Osteoblast (primary cell): ENCODE data around the gene RPS10. TPM values are rescaled to one million over a fixed set of nuclear protein-coding genes. Genes with fewer than 3 reads are reported as not detected.
A peak's percentile ranks its signal among the peaks of the same experiment; 100 is the strongest.

Source experiments
- DNase-seq: peaks from one replicate; pipeline ENCODE4 v3.0.0; 2011; ENCODE audit warnings: low spot score, mixed read lengths; ENCODE audit not compliant: insufficient read length; ENCODE audit errors: missing footprints
- H2AFZ ChIP-seq: 2 replicates; pipeline ENCODE4 v1.6.0; 2011; ENCODE audit warnings: mild to moderate bottlenecking, low read length
- H3K27ac ChIP-seq: 2 replicates; pipeline ENCODE4 v1.5.1; 2011; ENCODE audit warnings: mild to moderate bottlenecking, low read depth, low read length, moderate library complexity
- H3K27me3 ChIP-seq: 2 replicates; pipeline ENCODE4 v1.6.0; 2012; ENCODE audit warnings: mild to moderate bottlenecking, control low read depth, inconsistent platforms, low read length, moderate library complexity; ENCODE audit not compliant: insufficient read depth
- H3K36me3 ChIP-seq: 2 replicates; pipeline ENCODE4 v1.5.1; 2011; ENCODE audit warnings: mild to moderate bottlenecking, low read length, control low read depth, moderate library complexity; ENCODE audit not compliant: insufficient read depth
- H3K4me1 ChIP-seq: 2 replicates; pipeline ENCODE4 v1.5.1; 2011; ENCODE audit warnings: mild to moderate bottlenecking, low read length, control low read depth, moderate library complexity; ENCODE audit not compliant: insufficient read depth
- H3K4me2 ChIP-seq: 2 replicates; pipeline ENCODE4 v1.6.0; 2011; ENCODE audit warnings: mild to moderate bottlenecking, low read length; ENCODE audit not compliant: insufficient read depth
- H3K4me3 ChIP-seq: fragments of 200-600 bp; sonication (generic); 3 replicates; pipeline ENCODE4 v1.5.1; 2012; ENCODE audit warnings: mild to moderate bottlenecking, low read length, inconsistent platforms; ENCODE audit not compliant: insufficient read depth
- H3K79me2 ChIP-seq: 2 replicates; pipeline ENCODE4 v1.6.0; 2012; ENCODE audit warnings: mild to moderate bottlenecking, low read length, control low read depth, inconsistent platforms; ENCODE audit not compliant: insufficient read depth
- H3K9me3 ChIP-seq: 2 replicates; pipeline ENCODE4 v1.5.1; 2011; ENCODE audit warnings: low read depth, low read length, control low read depth
- H4K20me1 ChIP-seq: 2 replicates; pipeline ENCODE4 v1.6.0; 2012; ENCODE audit warnings: mild to moderate bottlenecking, low read length, control low read depth; ENCODE audit not compliant: insufficient read depth
- total RNA-seq: library from RNA; depleted of rRNA; stranded (reverse); fragments of >200 nt; gene quantifications from 2 replicates; pipeline ENCODE4 v1.2.3, GENCODE V29; 2012
- TF ChIP-seq, protein P1 (sequence below): IDR thresholded peaks from 2 replicates; pipeline ENCODE4 v1.5.1; 2011; ENCODE audit warnings: mild to moderate bottlenecking, low read depth, low read length, moderate library complexity; ENCODE audit errors: extremely low read depth

RPS10 gene
- total RNA-seq, 1 donor, result 2,228 TPM

DNA sequence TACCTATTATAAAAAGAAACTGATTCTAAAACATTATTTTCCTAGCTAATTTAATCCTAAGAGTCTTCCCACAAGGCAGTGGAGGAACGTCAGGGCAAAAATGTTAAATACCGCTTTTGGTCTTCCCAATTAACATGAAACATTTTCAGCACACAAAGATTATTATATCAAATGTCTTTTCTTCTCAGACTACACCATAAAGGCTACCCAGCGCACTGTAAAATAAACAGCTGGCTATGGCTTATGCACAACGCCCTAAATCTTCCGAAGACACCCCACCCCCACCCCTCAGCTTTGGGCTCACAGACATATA, 34.4 kb downstream of the RPS10 start:
- peak overlapping the region; percentile 93 for H3K4me3 ChIP-seq
- DNase-seq, result no peak
- TF ChIP-seq, protein P1, sequence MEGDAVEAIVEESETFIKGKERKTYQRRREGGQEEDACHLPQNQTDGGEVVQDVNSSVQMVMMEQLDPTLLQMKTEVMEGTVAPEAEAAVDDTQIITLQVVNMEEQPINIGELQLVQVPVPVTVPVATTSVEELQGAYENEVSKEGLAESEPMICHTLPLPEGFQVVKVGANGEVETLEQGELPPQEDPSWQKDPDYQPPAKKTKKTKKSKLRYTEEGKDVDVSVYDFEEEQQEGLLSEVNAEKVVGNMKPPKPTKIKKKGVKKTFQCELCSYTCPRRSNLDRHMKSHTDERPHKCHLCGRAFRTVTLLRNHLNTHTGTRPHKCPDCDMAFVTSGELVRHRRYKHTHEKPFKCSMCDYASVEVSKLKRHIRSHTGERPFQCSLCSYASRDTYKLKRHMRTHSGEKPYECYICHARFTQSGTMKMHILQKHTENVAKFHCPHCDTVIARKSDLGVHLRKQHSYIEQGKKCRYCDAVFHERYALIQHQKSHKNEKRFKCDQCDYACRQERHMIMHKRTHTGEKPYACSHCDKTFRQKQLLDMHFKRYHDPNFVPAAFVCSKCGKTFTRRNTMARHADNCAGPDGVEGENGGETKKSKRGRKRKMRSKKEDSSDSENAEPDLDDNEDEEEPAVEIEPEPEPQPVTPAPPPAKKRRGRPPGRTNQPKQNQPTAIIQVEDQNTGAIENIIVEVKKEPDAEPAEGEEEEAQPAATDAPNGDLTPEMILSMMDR, result no peak
- H3K79me2 ChIP-seq, result peaks cover 61% of the 10 kb centered on the region
- H3K9me3 ChIP-seq, result no peaks in the 10 kb centered on the region
- H3K36me3 ChIP-seq, result no peaks in the 10 kb centered on the region
- H3K4me1 ChIP-seq, result peaks cover 13% of the 10 kb centered on the region
- H3K4me2 ChIP-seq, result peak overlapping the region; percentile 95
- H4K20me1 ChIP-seq, result peaks cover 34% of the 10 kb centered on the region
- peak overlapping the region; percentile 83 for H2AFZ ChIP-seq
- H3K27me3 ChIP-seq, result no peaks in the 10 kb centered on the region
- H3K27ac ChIP-seq, result peak overlapping the region; percentile 51

GRCh38 chr6:34390531-34391472, 35.1 kb downstream of the RPS10 start:
- H3K79me2 ChIP-seq, result peaks cover 67% of the 10 kb centered on the region
- no peak overlapping the region for H2AFZ ChIP-seq
- H3K4me3 ChIP-seq, result peak overlapping the region; percentile 93
- H3K27ac ChIP-seq, result peak overlapping the region; percentile 51
- H3K4me1 ChIP-seq, result peaks cover 20% of the 10 kb centered on the region
- H3K27me3 ChIP-seq, result no peaks in the 10 kb centered on the region
- H4K20me1 ChIP-seq, result peaks cover 40% of the 10 kb centered on the region
- TF ChIP-seq, protein P1, result no peak
- H3K4me2 ChIP-seq, result peak overlapping the region; percentile 95
- DNase-seq, result peak; percentile 82
- no peaks in the 10 kb centered on the region for H3K9me3 ChIP-seq
- H3K36me3 ChIP-seq, result no peaks in the 10 kb centered on the region

- Histone ChIP-seq H3K4me1 (peaks cover 24% of the 10 kb centered on the region), H3K36me3 (no peaks in the 10 kb centered on the region), H3K4me3 (no peak overlapping the region), H3K9me3 (no peaks in the 10 kb centered on the region), H3K4me2 (no peak overlapping the region), H2AFZ (no peak overlapping the region), H4K20me1 (peaks cover 45% of the 10 kb centered on the region), H3K79me2 (peaks cover 82% of the 10 kb centered on the region), H3K27ac (no peak overlapping the region), H3K27me3 (no peaks in the 10 kb centered on the region)
- no peak for DNase-seq
- TF ChIP-seq, protein P1, result no peak
Observed at GRCh38 chr6:34389034-34389433, 36.8 kb downstream of the RPS10 start.

GRCh38 chr6:34388421-34388820, 37.4 kb downstream of the RPS10 start:
- peaks cover 51% of the 10 kb centered on the region for H4K20me1 ChIP-seq

More at GRCh38 chr6:34388421-34388820, 37.4 kb downstream of the RPS10 start:
- Histone ChIP-seq H3K36me3 (no peaks in the 10 kb centered on the region), H3K9me3 (no peaks in the 10 kb centered on the region), H3K4me1 (peaks cover 30% of the 10 kb centered on the region), H2AFZ (no peak overlapping the region), H3K4me2 (no peak overlapping the region), H3K4me3 (no peak overlapping the region), H3K27me3 (no peaks in the 10 kb centered on the region), H3K79me2 (peaks cover 85% of the 10 kb centered on the region), H3K27ac (no peak overlapping the region)
- TF ChIP-seq, protein P1, result no peak
- DNase-seq, result no peak
